Testis (tissue), 2 donors: Measurements from ENCODE around the gene ALS2CL.

Source experiments
- CTCF ChIP-seq, 3 experiments: fragments of 450-650 bp in 2 of 3; fragments of 200-600 bp in 1 of 3; sonication (generic) in 1 of 3; IDR thresholded peaks; one replicate each; pipeline ENCODE4 v1.5.1; 2016 to 2019; ENCODE audit warnings: antibody characterized with exemption in 3 of 3, mild to moderate bottlenecking in 2 of 3, moderate library complexity in 1 of 3
- POLR2A ChIP-seq: fragments of 450-650 bp; IDR thresholded peaks from one replicate; pipeline ENCODE4 v1.6.1; 2017; ENCODE audit warnings: antibody characterized with exemption, mild to moderate bottlenecking, moderate library complexity

GRCh38 chr3:46742992-46743585, 49.6 kb upstream of the ALS2CL start:
- no peak for TF ChIP-seq POLR2A
- TF ChIP-seq CTCF (IDR thresholded peaks at IDR 0.05), result no peak
